Stimulated activated CD8-positive, alpha-beta memory T cell treated with anti-CD3 and anti-CD28 coated beads, Interleukin-7, amount 100 ng/mL, for 4 hours (primary cell): ENCODE measurements around the gene HIBADH.

Experiments used
- DNase-seq, 2 donors: peaks; one replicate each; pipeline ENCODE4 v3.0.0-alpha.2; 2020; ENCODE audit warnings: low read depth in 2 of 2

The HIBADH gene

GRCh38 chr7:27636326-27637006, 26.2 kb downstream of the HIBADH start:
- no peak for DNase-seq

- DNase-seq: no peak
Observed at GRCh38 chr7:27635728-27636127, 27.0 kb downstream of the HIBADH start.

- DNase-seq: no peak
Observed at GRCh38 chr7:27634671-27635493, 27.8 kb downstream of the HIBADH start.

- DNase-seq: no peak
Observed at GRCh38 chr7:27633062-27633461, 29.6 kb downstream of the HIBADH start.

GRCh38 chr7:27631391-27631790, 31.3 kb downstream of the HIBADH start:
- no peak for DNase-seq

GRCh38 chr7:27627146-27627545, 35.5 kb downstream of the HIBADH start:
- no peak for DNase-seq

- no peak for DNase-seq
Observed at GRCh38 chr7:27619492-27619891, 43.2 kb downstream of the HIBADH start.

- no peak for DNase-seq
Observed at GRCh38 chr7:27617651-27618381, 44.9 kb downstream of the HIBADH start.

- no peak for DNase-seq
Observed at GRCh38 chr7:27616914-27617548, 45.7 kb downstream of the HIBADH start.

- no peak for DNase-seq
Observed at GRCh38 chr7:27616186-27616491, 46.5 kb downstream of the HIBADH start.

- no peak for DNase-seq
Observed at GRCh38 chr7:27615420-27616185, 47.1 kb downstream of the HIBADH start.

- no peak for DNase-seq
Observed at GRCh38 chr7:27614095-27614494, 48.6 kb downstream of the HIBADH start.

GRCh38 chr7:27611059-27611458, 51.6 kb downstream of the HIBADH start:
- no peak for DNase-seq

GRCh38 chr7:27608776-27609495, 53.7 kb downstream of the HIBADH start:
- no peak for DNase-seq

GRCh38 chr7:27607210-27607606, 55.5 kb downstream of the HIBADH start:
- no peak for DNase-seq

GRCh38 chr7:27606270-27607209, 56.1 kb downstream of the HIBADH start:
- DNase-seq: no peak

- no peak for DNase-seq
Observed at GRCh38 chr7:27605689-27606269, 56.9 kb downstream of the HIBADH start.

GRCh38 chr7:27605283-27605682, 57.4 kb downstream of the HIBADH start:
- no peak for DNase-seq

- no peak for DNase-seq
Observed at GRCh38 chr7:27603813-27604212, 58.9 kb downstream of the HIBADH start.
